ENCODE data around the gene VPS13A. TPM values are rescaled to one million over a fixed set of nuclear protein-coding genes. Genes with fewer than 3 reads are reported as not detected.

VPS13A gene
- total RNA-seq, 1 donor from 2014 or later, result 19.5 TPM

DNA sequence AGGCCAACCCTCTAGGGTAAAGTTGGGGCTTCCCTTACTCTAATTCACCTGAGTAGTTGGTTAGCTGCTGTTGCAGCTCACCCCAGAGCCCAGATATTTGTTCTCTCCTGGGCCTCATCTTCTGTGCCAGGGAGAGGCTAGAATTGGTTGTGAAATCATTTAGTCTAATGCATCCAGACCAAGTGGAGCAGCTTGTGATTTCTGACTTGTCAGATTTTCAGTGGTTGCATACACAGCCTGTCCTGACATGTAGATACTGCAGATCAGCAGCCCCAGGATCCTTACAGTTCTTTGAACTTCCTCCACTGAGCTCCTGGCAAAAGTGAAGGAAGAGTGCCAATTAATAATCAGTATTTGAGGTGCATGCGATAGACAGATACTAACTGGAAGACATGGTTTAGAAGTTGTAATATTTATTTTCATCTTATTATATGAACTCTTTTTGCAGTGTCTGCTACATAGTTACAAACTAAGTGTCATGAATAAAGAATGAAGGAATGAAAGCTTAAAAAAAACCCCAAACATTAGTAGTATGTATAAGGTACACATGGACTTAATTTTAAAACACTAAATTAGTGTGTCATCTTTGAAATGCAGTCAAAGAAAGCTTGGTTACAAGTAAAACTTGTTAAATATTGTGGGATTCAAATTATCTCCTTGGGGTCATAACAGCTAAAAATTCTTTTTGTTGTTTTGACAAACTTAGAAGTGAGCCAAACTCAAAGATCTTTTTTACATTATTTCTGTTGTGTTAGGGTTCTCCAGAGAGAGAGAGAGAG is 128.5 kb downstream of the VPS13A start:
- DNase-seq (ENCODE audit: low read depth), result peak; percentile 91
- no peaks in the 10 kb centered on the region for H3K27me3 ChIP-seq (ENCODE audit: control insufficient read depth, insufficient read depth, low read length)
- H3K36me3 ChIP-seq (ENCODE audit: control insufficient read depth, insufficient read depth, low read length), result peaks cover 1% of the 10 kb centered on the region
- TF ChIP-seq, protein P1, sequence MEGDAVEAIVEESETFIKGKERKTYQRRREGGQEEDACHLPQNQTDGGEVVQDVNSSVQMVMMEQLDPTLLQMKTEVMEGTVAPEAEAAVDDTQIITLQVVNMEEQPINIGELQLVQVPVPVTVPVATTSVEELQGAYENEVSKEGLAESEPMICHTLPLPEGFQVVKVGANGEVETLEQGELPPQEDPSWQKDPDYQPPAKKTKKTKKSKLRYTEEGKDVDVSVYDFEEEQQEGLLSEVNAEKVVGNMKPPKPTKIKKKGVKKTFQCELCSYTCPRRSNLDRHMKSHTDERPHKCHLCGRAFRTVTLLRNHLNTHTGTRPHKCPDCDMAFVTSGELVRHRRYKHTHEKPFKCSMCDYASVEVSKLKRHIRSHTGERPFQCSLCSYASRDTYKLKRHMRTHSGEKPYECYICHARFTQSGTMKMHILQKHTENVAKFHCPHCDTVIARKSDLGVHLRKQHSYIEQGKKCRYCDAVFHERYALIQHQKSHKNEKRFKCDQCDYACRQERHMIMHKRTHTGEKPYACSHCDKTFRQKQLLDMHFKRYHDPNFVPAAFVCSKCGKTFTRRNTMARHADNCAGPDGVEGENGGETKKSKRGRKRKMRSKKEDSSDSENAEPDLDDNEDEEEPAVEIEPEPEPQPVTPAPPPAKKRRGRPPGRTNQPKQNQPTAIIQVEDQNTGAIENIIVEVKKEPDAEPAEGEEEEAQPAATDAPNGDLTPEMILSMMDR (IDR thresholded peaks at IDR 0.05; ENCODE audit: insufficient read depth, low read length, severe bottlenecking), result no peak
- H3K4me3 ChIP-seq (ENCODE audit: low read depth, low read length), result no peak overlapping the region
- no peak for FAIRE-seq

DNA sequence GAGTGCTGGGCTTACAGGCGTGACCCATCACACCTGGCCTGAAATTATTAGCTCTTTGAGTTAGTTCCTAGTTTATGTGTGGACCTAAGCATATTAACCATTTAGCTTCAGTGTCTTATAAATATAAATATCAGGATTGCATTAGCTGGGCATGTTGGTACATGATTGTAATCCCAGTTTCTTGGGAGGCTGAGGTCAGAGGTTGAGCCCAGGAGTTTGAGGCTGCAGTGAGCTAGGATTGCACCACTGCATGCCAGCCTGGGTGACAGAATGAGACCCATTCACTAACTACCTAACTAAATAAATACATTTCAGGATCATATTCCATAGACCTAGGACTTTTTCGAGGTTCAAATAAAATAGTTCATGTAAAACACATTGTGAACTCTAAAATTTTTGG is 129.8 kb downstream of the VPS13A start:
- TF ChIP-seq, protein P1 (IDR thresholded peaks at IDR 0.05; ENCODE audit: insufficient read depth, low read length, severe bottlenecking), result no peak
- FAIRE-seq, result no peak
- DNase-seq (ENCODE audit: low read depth), result peak; percentile 58
- Histone ChIP-seq H3K4me3 (ENCODE audit: low read depth, low read length) (no peak overlapping the region), H3K27me3 (ENCODE audit: control insufficient read depth, insufficient read depth, low read length) (no peaks in the 10 kb centered on the region), H3K36me3 (ENCODE audit: control insufficient read depth, insufficient read depth, low read length) (peaks cover 1% of the 10 kb centered on the region)

DNA sequence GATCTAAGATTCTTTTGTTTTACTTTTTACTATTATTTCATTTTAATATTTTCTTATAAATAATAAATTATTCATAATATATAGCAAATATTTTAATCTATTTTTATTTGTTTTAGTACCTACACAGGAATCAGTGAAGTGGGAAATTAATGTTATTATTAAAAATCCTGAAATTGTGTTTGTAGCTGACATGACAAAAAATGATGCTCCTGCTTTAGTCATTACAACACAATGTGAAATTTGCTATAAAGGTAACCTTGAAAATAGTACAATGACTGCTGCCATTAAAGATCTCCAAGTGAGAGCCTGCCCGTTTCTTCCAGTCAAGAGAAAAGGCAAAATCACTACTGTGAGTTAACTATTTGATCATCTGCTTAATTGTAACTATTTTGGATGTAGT is 138.7 kb downstream of the VPS13A start:
- Histone ChIP-seq H3K36me3 (ENCODE audit: control insufficient read depth, insufficient read depth, low read length) (no peaks in the 10 kb centered on the region), H3K4me3 (ENCODE audit: low read depth, low read length) (no peak overlapping the region), H3K27me3 (ENCODE audit: control insufficient read depth, insufficient read depth, low read length) (no peaks in the 10 kb centered on the region)
- TF ChIP-seq, protein P1 (IDR thresholded peaks at IDR 0.05; ENCODE audit: insufficient read depth, low read length, severe bottlenecking), result no peak
- no peak for FAIRE-seq
- no peak for DNase-seq (ENCODE audit: low read depth)

DNA sequence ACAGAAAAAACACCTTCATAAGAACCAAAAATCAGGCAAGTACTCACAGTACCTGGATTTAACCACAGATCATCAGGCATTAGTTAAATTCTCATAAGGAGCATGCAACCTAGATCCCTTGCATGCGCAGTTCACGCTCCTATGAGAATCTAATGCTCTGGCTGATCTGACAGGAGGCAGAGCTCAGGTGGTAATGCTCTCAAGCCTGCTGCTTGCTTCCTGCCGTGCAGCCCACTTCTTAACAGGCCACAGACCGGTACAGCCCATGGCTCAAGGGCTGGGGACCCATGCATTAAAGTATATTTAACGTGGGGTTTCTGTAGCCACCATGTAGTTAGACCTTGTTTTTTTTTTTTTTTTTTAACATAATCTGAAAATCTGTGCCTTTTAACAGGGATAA is 147.7 kb downstream of the VPS13A start:
- peaks cover 1% of the 10 kb centered on the region for H3K36me3 ChIP-seq (ENCODE audit: control insufficient read depth, insufficient read depth, low read length)
- no peak for FAIRE-seq
- no peak overlapping the region for H3K4me3 ChIP-seq (ENCODE audit: low read depth, low read length)
- no peak for DNase-seq (ENCODE audit: low read depth)
- TF ChIP-seq, protein P1 (IDR thresholded peaks at IDR 0.05; ENCODE audit: insufficient read depth, low read length, severe bottlenecking), result no peak
- no peaks in the 10 kb centered on the region for H3K27me3 ChIP-seq (ENCODE audit: control insufficient read depth, insufficient read depth, low read length)

DNA sequence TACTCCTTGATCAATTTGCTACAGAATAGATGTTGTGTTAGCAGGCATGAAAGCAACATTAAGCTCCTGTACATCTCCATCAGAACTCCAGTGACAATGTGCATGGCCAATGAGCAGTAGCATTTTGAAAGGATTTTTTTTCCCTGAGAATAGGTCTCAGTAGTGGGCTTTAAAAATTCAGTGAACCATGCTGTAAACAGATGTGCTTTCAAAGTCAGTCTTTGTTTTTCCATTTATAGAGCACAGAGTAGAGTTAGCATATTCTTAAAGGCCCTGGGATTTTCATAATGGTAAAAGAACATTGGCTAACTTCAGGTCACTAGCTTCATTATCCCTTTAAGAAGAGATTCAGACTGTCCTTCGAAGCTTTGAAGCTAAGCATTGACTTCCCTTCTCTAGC is 150.8 kb downstream of the VPS13A start:
- TF ChIP-seq, protein P1 (IDR thresholded peaks at IDR 0.05; ENCODE audit: insufficient read depth, low read length, severe bottlenecking), result no peak
- no peak overlapping the region for H3K4me3 ChIP-seq (ENCODE audit: low read depth, low read length)
- FAIRE-seq (no peak), DNase-seq (ENCODE audit: low read depth) (no peak)
- H3K36me3 ChIP-seq (ENCODE audit: control insufficient read depth, insufficient read depth, low read length), result peaks cover 1% of the 10 kb centered on the region
- H3K27me3 ChIP-seq (ENCODE audit: control insufficient read depth, insufficient read depth, low read length), result no peaks in the 10 kb centered on the region

DNA sequence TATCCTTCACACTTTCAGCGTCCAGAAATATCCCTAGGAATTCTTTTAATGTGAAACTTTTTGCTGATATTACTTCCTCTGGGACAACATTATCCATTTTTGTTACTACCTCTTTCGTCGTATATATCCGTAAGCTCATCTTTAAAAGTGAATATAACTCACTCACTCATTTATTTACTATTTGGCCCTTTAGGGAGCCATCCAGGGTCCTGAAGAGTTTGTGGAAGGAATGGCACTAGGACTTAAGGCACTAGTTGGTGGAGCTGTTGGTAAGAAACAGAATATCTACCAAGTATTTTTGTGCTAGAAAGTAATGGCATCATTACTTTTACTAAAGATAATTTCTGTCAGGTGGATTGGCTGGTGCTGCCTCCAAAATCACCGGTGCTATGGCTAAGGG is 192.7 kb downstream of the VPS13A start:
- FAIRE-seq, result no peak

More for the DNA sequence above, 192.7 kb downstream of the VPS13A start:
- TF ChIP-seq, protein P1 (IDR thresholded peaks at IDR 0.05; ENCODE audit: insufficient read depth, low read length, severe bottlenecking), result no peak
- H3K36me3 ChIP-seq (ENCODE audit: control insufficient read depth, insufficient read depth, low read length), result no peaks in the 10 kb centered on the region
- DNase-seq (ENCODE audit: low read depth), result no peak
- no peak overlapping the region for H3K4me3 ChIP-seq (ENCODE audit: low read depth, low read length)
- H3K27me3 ChIP-seq (ENCODE audit: control insufficient read depth, insufficient read depth, low read length), result no peaks in the 10 kb centered on the region

All from bronchial epithelial cell (primary cell).